Hepatocyte (in vitro differentiated cells): ENCODE data around the gene KRT26. TPM values are rescaled to one million over a fixed set of nuclear protein-coding genes. Genes with fewer than 3 reads are reported as not detected.

ENCODE experiments used
- DNase-seq: peaks from one replicate; pipeline ENCODE4 v3.0.0-alpha.2; 2016; ENCODE audit warnings: low spot score
- H2AFZ ChIP-seq: fragments of 200-600 bp; sonication (generic); 2 replicates; pipeline ENCODE4 v1.6.0; 2016; ENCODE audit warnings: antibody characterized with exemption, mild to moderate bottlenecking
- H3K27ac ChIP-seq: fragments of 200-600 bp; sonication (generic); 2 replicates; pipeline ENCODE4 v1.5.1; 2016; ENCODE audit warnings: mild to moderate bottlenecking
- H3K27me3 ChIP-seq: fragments of 200-600 bp; sonication (generic); 2 replicates; pipeline ENCODE4 v1.6.1; 2016
- H3K36me3 ChIP-seq: fragments of 200-600 bp; sonication (generic); replicated peaks from 2 replicates; pipeline ENCODE4 v1.5.1; 2016; ENCODE audit warnings: low read depth; ENCODE audit not compliant: insufficient read depth
- H3K4me1 ChIP-seq: fragments of 200-600 bp; sonication (generic); 2 replicates; pipeline ENCODE4 v1.5.1; 2016; ENCODE audit warnings: mild to moderate bottlenecking, moderate library complexity; ENCODE audit not compliant: insufficient read depth
- H3K4me2 ChIP-seq: fragments of 200-600 bp; sonication (generic); 2 replicates; pipeline ENCODE4 v1.6.0; 2016
- H3K4me3 ChIP-seq: fragments of 200-600 bp; sonication (generic); 2 replicates; pipeline ENCODE4 v1.5.1; 2016; ENCODE audit warnings: mild to moderate bottlenecking
- H3K79me2 ChIP-seq: fragments of 200-600 bp; sonication (generic); 2 replicates; pipeline ENCODE4 v1.6.0; 2017; ENCODE audit warnings: mild to moderate bottlenecking
- H3K9me2 ChIP-seq: fragments of 200-600 bp; sonication (generic); replicated peaks from 2 replicates; pipeline ENCODE4 v1.6.0; 2017; ENCODE audit warnings: mild to moderate bottlenecking; ENCODE audit not compliant: insufficient read depth
- H3K9me3 ChIP-seq: fragments of 200-600 bp; sonication (generic); 2 replicates; pipeline ENCODE4 v1.5.1; 2016; ENCODE audit warnings: low read depth, mild to moderate bottlenecking
- H4K20me1 ChIP-seq: fragments of 200-600 bp; sonication (generic); 2 replicates; pipeline ENCODE4 v1.6.0; 2016; ENCODE audit warnings: mild to moderate bottlenecking; ENCODE audit not compliant: insufficient read depth, poor library complexity, severe bottlenecking
- EZH2 ChIP-seq: fragments of 200-600 bp; sonication (generic); IDR thresholded peaks from 2 replicates; pipeline ENCODE4 v1.6.1; 2016; ENCODE audit warnings: antibody characterized with exemption, mild to moderate bottlenecking, borderline replicate concordance
- EZH2phosphoT487 ChIP-seq: fragments of 200-600 bp; sonication (generic); IDR thresholded peaks from one replicate; pipeline ENCODE4 v1.6.1; 2018; ENCODE audit warnings: antibody characterized with exemption, mild to moderate bottlenecking, low read depth, moderate library complexity; ENCODE audit not compliant: unreplicated experiment, severe bottlenecking
- WGBS: methylation state at CpG from one replicate; pipeline ENCODE4 v1.1.6; 2016; ENCODE audit warnings: low lambda C conversion rate; ENCODE audit errors: missing lambda C conversion rate; 5-methylcytosine and 5-hydroxymethylcytosine counted together
- polyA plus RNA-seq: library from polyadenylated mRNA; unstranded; fragments of >200 nt; fragmentation: Nextera tagmentation; extraction: Ambion mirVana; gene quantifications from 2 replicates; pipeline ENCODE4 v1.2.1, GENCODE V29; 2016
- total RNA-seq: library from RNA; depleted of rRNA; stranded (reverse); fragments of >200 nt; gene quantifications from 2 replicates; pipeline ENCODE4 v1.2.3, GENCODE V29; 2014
- TF ChIP-seq, protein P1 (sequence below): fragments of 200-600 bp; sonication (generic); IDR thresholded peaks from 2 replicates; pipeline ENCODE4 v1.5.1; 2016; ENCODE audit warnings: antibody characterized with exemption, mild to moderate bottlenecking; ENCODE audit not compliant: poor library complexity

Gene KRT26
- not detected in 2 replicates for total RNA-seq
- polyA plus RNA-seq: not detected in 2 replicates

DNA sequence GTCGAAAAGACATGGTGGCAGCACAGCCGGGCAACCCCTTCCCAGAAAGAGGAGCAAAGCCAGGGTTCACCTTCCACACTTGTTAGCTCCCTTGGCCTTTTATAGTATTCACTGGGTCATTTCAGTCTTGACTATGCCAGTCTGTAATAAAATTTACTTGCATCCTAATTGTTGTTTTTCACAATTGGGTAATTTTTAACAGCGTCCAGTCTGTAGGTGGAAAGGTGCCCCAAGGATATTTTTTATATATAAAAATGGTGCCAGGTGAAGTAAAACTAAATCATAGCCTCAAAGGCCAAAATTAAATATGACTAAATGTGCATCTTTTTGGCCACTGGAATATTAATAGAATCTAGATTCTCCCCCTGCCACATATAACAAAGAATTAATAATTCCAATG, at the start of gene KRT26:
Gene KRT26 (minus strand): TSS at position 101 of the 400 bp plus-strand sequence. CDS start 88 bp downstream, at position 13.
- WGBS: 95% methylated on average over 3 of the region's 3 CpGs

GRCh38 chr17:40821536-40821935, 49.5 kb upstream of the KRT26 start:
- Histone ChIP-seq H3K4me1 (peaks cover 17% of the 10 kb centered on the region), H3K9me2 (no peaks in the 10 kb centered on the region), H3K27ac (no peak overlapping the region), H4K20me1 (no peaks in the 10 kb centered on the region), H3K36me3 (peaks cover 8% of the 10 kb centered on the region), H3K4me2 (no peak overlapping the region), H3K27me3 (no peaks in the 10 kb centered on the region), H2AFZ (no peak overlapping the region), H3K4me3 (no peak overlapping the region), H3K9me3 (no peaks in the 10 kb centered on the region), H3K79me2 (peaks cover 41% of the 10 kb centered on the region)
- DNase-seq: no peak
- TF ChIP-seq, protein P1, sequence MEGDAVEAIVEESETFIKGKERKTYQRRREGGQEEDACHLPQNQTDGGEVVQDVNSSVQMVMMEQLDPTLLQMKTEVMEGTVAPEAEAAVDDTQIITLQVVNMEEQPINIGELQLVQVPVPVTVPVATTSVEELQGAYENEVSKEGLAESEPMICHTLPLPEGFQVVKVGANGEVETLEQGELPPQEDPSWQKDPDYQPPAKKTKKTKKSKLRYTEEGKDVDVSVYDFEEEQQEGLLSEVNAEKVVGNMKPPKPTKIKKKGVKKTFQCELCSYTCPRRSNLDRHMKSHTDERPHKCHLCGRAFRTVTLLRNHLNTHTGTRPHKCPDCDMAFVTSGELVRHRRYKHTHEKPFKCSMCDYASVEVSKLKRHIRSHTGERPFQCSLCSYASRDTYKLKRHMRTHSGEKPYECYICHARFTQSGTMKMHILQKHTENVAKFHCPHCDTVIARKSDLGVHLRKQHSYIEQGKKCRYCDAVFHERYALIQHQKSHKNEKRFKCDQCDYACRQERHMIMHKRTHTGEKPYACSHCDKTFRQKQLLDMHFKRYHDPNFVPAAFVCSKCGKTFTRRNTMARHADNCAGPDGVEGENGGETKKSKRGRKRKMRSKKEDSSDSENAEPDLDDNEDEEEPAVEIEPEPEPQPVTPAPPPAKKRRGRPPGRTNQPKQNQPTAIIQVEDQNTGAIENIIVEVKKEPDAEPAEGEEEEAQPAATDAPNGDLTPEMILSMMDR: no peak
- TF ChIP-seq EZH2: no peak
- TF ChIP-seq EZH2phosphoT487: no peak

More for the DNA sequence above, at the start of gene KRT26:
- no peak within 1 kb of the TSS for H3K27ac ChIP-seq
- H4K20me1 ChIP-seq: no peaks in the 10 kb centered on the region
- H3K9me2 ChIP-seq: no peaks in the 10 kb centered on the region
- no peak within 1 kb of the TSS for H3K4me3 ChIP-seq
- no peaks in the 10 kb centered on the region for H3K36me3 ChIP-seq
- no peak within 1 kb of the TSS for H3K4me2 ChIP-seq
- H3K79me2 ChIP-seq: no peaks in the 10 kb centered on the region
- H3K9me3 ChIP-seq: no peaks in the 10 kb centered on the region
- TF ChIP-seq EZH2phosphoT487 (no peak), EZH2 (no peak)
- TF ChIP-seq, protein P1: no peak
- no peak within 1 kb of the TSS for H2AFZ ChIP-seq
- H3K4me1 ChIP-seq: no peaks in the 10 kb centered on the region
- H3K27me3 ChIP-seq: peaks cover 8% of the 10 kb centered on the region
- no peak for DNase-seq

- Histone ChIP-seq H4K20me1 (no peaks in the 10 kb centered on the region), H2AFZ (no peak overlapping the region), H3K9me2 (no peaks in the 10 kb centered on the region), H3K4me2 (peak overlapping the region; percentile 81), H3K79me2 (peaks cover 33% of the 10 kb centered on the region), H3K4me3 (no peak overlapping the region), H3K4me1 (peaks cover 17% of the 10 kb centered on the region), H3K27ac (peak overlapping the region; percentile 84), H3K27me3 (no peaks in the 10 kb centered on the region), H3K9me3 (no peaks in the 10 kb centered on the region), H3K36me3 (peaks cover 8% of the 10 kb centered on the region)
- DNase-seq: no peak
- 94% methylated on average over 9 of the region's 9 CpGs for WGBS
- no peak for TF ChIP-seq EZH2
- TF ChIP-seq, protein P1: no peak
- no peak for TF ChIP-seq EZH2phosphoT487
These were observed 48.3 kb upstream of the KRT26 start for GRCh38 chr17:40820228-40820838.
